ENCODE data around the gene ATP6AP1. TPM values are rescaled to one million over a fixed set of nuclear protein-coding genes. Genes with fewer than 3 reads are reported as not detected.

ATP6AP1 gene
- total and polyA plus RNA-seq, 7 experiments from 2014 or later, result 37.8 to 118 (median 56.6) TPM

- Histone ChIP-seq H3K36me3 (ENCODE audit: control insufficient read depth in 2 of 3, insufficient read depth in 3 of 3, low read length in 3 of 3) (no peaks in the 10 kb centered on the region), H3K4me3 (ENCODE audit: low read length) (no peak overlapping the region), H3K4me1 (ENCODE audit: control insufficient read depth in 2 of 2, insufficient read depth in 2 of 2, low read length in 2 of 2) (no peaks in the 10 kb centered on the region), H3K27me3 (ENCODE audit: control insufficient read depth in 2 of 2, insufficient read depth in 2 of 2, low read length in 2 of 2) (no peaks in the 10 kb centered on the region), H3K27ac (ENCODE audit: low read depth, low read length) (no peak overlapping the region), H3K9me3 (ENCODE audit: control insufficient read depth in 2 of 3, low read length in 3 of 3) (no peaks in the 10 kb centered on the region)
- no peak for ATAC-seq
- Mint-ChIP-seq H3K9me3 (no peaks in the 10 kb centered on the region), H3K4me1 (peaks cover 0 to 12% (median 4%) of the 10 kb centered on the region in 7 donors), H3K27ac (no peak overlapping the region), H3K4me3 (no peak overlapping the region), H3K27me3 (no peaks in the 10 kb centered on the region), H3K36me3 (peaks cover 0 to 7% (median 1%) of the 10 kb centered on the region in 5 donors)
- no peak for DNase-seq
- CTCF ChIA-PET, result no interaction called here
- POLR2A ChIA-PET, result interaction anchor here (0.5 to 2.1 kb wide), 3 partner anchors 9 to 45 kb away, joined by 3 to 7 read pairs (median 5); no protein-coding TSS in a partner anchor
- intact Hi-C loops (cut with micrococcal nuclease), result no loop called here
Measured at GRCh38 chrX:154420402-154420756, 8.1 kb upstream of the ATP6AP1 start.

- ChIA-PET CTCF (interaction anchor here (0.6 to 0.7 kb wide), 2 partner anchors 54 to 57 kb away, joined by 3 read pairs; no protein-coding TSS in a partner anchor), POLR2A (interaction anchor here (0.6 to 2.2 kb wide), 7 partner anchors 27 to 115 kb away, joined by 3 to 13 read pairs (median 6); partner anchors contain the start of genes RPL10 and SLC10A3)
- H3K27me3 ChIP-seq (ENCODE audit: control insufficient read depth in 2 of 2, insufficient read depth in 2 of 2, low read length in 2 of 2), result no peaks in the 10 kb centered on the region
- H3K36me3 Mint-ChIP-seq, result peaks cover 0 to 8% (median 0%) of the 10 kb centered on the region in 5 donors
- DNase-seq, result no peak
- H3K4me3 Mint-ChIP-seq, result peak overlapping the region in 4 of 10 donors; percentile 34 to 84 (median 80)
- H3K4me1 ChIP-seq (ENCODE audit: control insufficient read depth in 2 of 2, insufficient read depth in 2 of 2, low read length in 2 of 2), result peaks cover 0 to 4% of the 10 kb centered on the region in 2 donors
- peaks cover 7 to 40% (median 25%) of the 10 kb centered on the region in 7 donors for H3K4me1 Mint-ChIP-seq
- H3K36me3 ChIP-seq (ENCODE audit: control insufficient read depth in 2 of 3, insufficient read depth in 3 of 3, low read length in 3 of 3), result peaks cover 0 to under 1% (median 0%) of the 10 kb centered on the region in 3 experiments
- no peak overlapping the region for H3K4me3 ChIP-seq (ENCODE audit: low read length)
- H3K27me3 Mint-ChIP-seq, result no peaks in the 10 kb centered on the region
- no peak for ATAC-seq
- no peaks in the 10 kb centered on the region for H3K9me3 ChIP-seq (ENCODE audit: control insufficient read depth in 2 of 3, low read length in 3 of 3)
- peak overlapping the region; percentile 81 for H3K27ac ChIP-seq (ENCODE audit: low read depth, low read length)
- H3K9me3 Mint-ChIP-seq, result no peaks in the 10 kb centered on the region
- intact Hi-C loops (cut with micrococcal nuclease), result no loop called here
- H3K27ac Mint-ChIP-seq, result peak overlapping the region in 2 of 9 donors; percentile 72 to 80
Measured at GRCh38 chrX:154426916-154427770, 1.3 kb upstream of the ATP6AP1 start.

- peak overlapping the region; percentile 77 to 86 (median 82) for H3K4me3 Mint-ChIP-seq
- Histone ChIP-seq H3K27ac (ENCODE audit: low read depth, low read length) (peak overlapping the region; percentile 81), H3K4me3 (ENCODE audit: low read length) (no peak overlapping the region), H3K36me3 (ENCODE audit: control insufficient read depth in 2 of 3, insufficient read depth in 3 of 3, low read length in 3 of 3) (peaks cover 0 to 22% (median 0%) of the 10 kb centered on the region in 3 experiments), H3K4me1 (ENCODE audit: control insufficient read depth in 2 of 2, insufficient read depth in 2 of 2, low read length in 2 of 2) (peaks cover 0 to 4% of the 10 kb centered on the region in 2 donors), H3K27me3 (ENCODE audit: control insufficient read depth in 2 of 2, insufficient read depth in 2 of 2, low read length in 2 of 2) (no peaks in the 10 kb centered on the region), H3K9me3 (ENCODE audit: control insufficient read depth in 2 of 3, low read length in 3 of 3) (no peaks in the 10 kb centered on the region)
- intact Hi-C loops (cut with micrococcal nuclease), result no loop called here
- DNase-seq (no peak), ATAC-seq (no peak)
- no peaks in the 10 kb centered on the region for H3K27me3 Mint-ChIP-seq
- peak overlapping the region; percentile 27 to 91 (median 67) for H3K27ac Mint-ChIP-seq
- peaks cover 7 to 31% (median 21%) of the 10 kb centered on the region in 7 donors for H3K4me1 Mint-ChIP-seq
- H3K36me3 Mint-ChIP-seq, result peaks cover 0 to 8% (median 0%) of the 10 kb centered on the region in 5 donors
- CTCF ChIA-PET, result interaction anchor here (1.6 kb wide), 1 partner anchor 56 kb away, joined by 5 read pairs; no protein-coding TSS in a partner anchor
- POLR2A ChIA-PET, result interaction anchor here (1.0 to 3.0 kb wide), 10 partner anchors 9 to 448 kb away, joined by 3 to 15 read pairs (median 4); partner anchors contain the start of genes SLC10A3 and TAFAZZIN
- peaks cover 0 to 1% (median 0%) of the 10 kb centered on the region in 11 donors for H3K9me3 Mint-ChIP-seq
Measured at GRCh38 chrX:154429711-154430110, 1.2 kb downstream of the ATP6AP1 start.

GRCh38 chrX:154430479-154430878, 2.0 kb downstream of the ATP6AP1 start:
- Histone ChIP-seq H3K4me1 (ENCODE audit: control insufficient read depth in 2 of 2, insufficient read depth in 2 of 2, low read length in 2 of 2) (peaks cover 0 to 4% of the 10 kb centered on the region in 2 donors), H3K9me3 (ENCODE audit: control insufficient read depth in 2 of 3, low read length in 3 of 3) (no peaks in the 10 kb centered on the region), H3K36me3 (ENCODE audit: control insufficient read depth in 2 of 3, insufficient read depth in 3 of 3, low read length in 3 of 3) (peaks cover 0 to 22% (median 0%) of the 10 kb centered on the region in 3 experiments), H3K4me3 (ENCODE audit: low read length) (no peak overlapping the region), H3K27ac (ENCODE audit: low read depth, low read length) (no peak overlapping the region), H3K27me3 (ENCODE audit: control insufficient read depth in 2 of 2, insufficient read depth in 2 of 2, low read length in 2 of 2) (no peaks in the 10 kb centered on the region)
- Mint-ChIP-seq H3K36me3 (peaks cover 0 to 8% (median 0%) of the 10 kb centered on the region in 5 donors), H3K4me1 (peaks cover 7 to 31% (median 21%) of the 10 kb centered on the region in 7 donors), H3K27me3 (no peaks in the 10 kb centered on the region), H3K9me3 (peaks cover 0 to 1% (median 0%) of the 10 kb centered on the region in 11 donors), H3K4me3 (peak overlapping the region in 4 of 10 donors; percentile 12 to 80 (median 40)), H3K27ac (peak overlapping the region in 6 of 9 donors; percentile 15 to 79 (median 52))
- ATAC-seq (no peak), DNase-seq (no peak)
- intact Hi-C loops (cut with micrococcal nuclease), result no loop called here
- ChIA-PET POLR2A (interaction anchor here (3.0 kb wide), 1 partner anchor 54 kb away, joined by 8 read pairs; no protein-coding TSS in a partner anchor), CTCF (interaction anchor here (0.6 to 1.6 kb wide), 2 partner anchors 57 to 59 kb away, joined by 3 to 5 read pairs; no protein-coding TSS in a partner anchor)

- H3K27me3 ChIP-seq (ENCODE audit: control insufficient read depth in 2 of 2, insufficient read depth in 2 of 2, low read length in 2 of 2), result no peaks in the 10 kb centered on the region
- no peaks in the 10 kb centered on the region for H3K9me3 ChIP-seq (ENCODE audit: control insufficient read depth in 2 of 3, low read length in 3 of 3)
- CTCF ChIA-PET, result interaction anchor here (0.6 kb wide), 1 partner anchor 59 kb away, joined by 3 read pairs; no protein-coding TSS in a partner anchor
- no peak overlapping the region for H3K27ac ChIP-seq (ENCODE audit: low read depth, low read length)
- Mint-ChIP-seq H3K4me3 (peak overlapping the region in 2 of 10 donors; percentile 33 to 80), H3K4me1 (peaks cover 7 to 33% (median 21%) of the 10 kb centered on the region in 7 donors), H3K27ac (peak overlapping the region in 6 of 9 donors; percentile 12 to 79 (median 36)), H3K36me3 (peaks cover 0 to 8% (median 0%) of the 10 kb centered on the region in 5 donors), H3K27me3 (no peaks in the 10 kb centered on the region), H3K9me3 (peaks cover 0 to 1% (median 0%) of the 10 kb centered on the region in 11 donors)
- DNase-seq, result no peak
- ATAC-seq, result no peak
- H3K36me3 ChIP-seq (ENCODE audit: control insufficient read depth in 2 of 3, insufficient read depth in 3 of 3, low read length in 3 of 3), result peaks cover 0 to 22% (median 0%) of the 10 kb centered on the region in 3 experiments
- H3K4me1 ChIP-seq (ENCODE audit: control insufficient read depth in 2 of 2, insufficient read depth in 2 of 2, low read length in 2 of 2), result peaks cover 0 to 4% of the 10 kb centered on the region in 2 donors
- POLR2A ChIA-PET, result interaction anchor here (3.0 kb wide), 1 partner anchor 53 kb away, joined by 8 read pairs; no protein-coding TSS in a partner anchor
- no peak overlapping the region for H3K4me3 ChIP-seq (ENCODE audit: low read length)
- intact Hi-C loops (cut with micrococcal nuclease), result no loop called here
Measured at GRCh38 chrX:154430916-154431315, 2.4 kb downstream of the ATP6AP1 start.

GRCh38 chrX:154431341-154431740, 2.9 kb downstream of the ATP6AP1 start:
- H3K27me3 Mint-ChIP-seq, result no peaks in the 10 kb centered on the region
- H3K4me1 Mint-ChIP-seq, result peaks cover 7 to 36% (median 26%) of the 10 kb centered on the region in 7 donors
- Histone ChIP-seq H3K9me3 (ENCODE audit: control insufficient read depth in 2 of 3, low read length in 3 of 3) (no peaks in the 10 kb centered on the region), H3K27ac (ENCODE audit: low read depth, low read length) (no peak overlapping the region), H3K4me1 (ENCODE audit: control insufficient read depth in 2 of 2, insufficient read depth in 2 of 2, low read length in 2 of 2) (peaks cover 0 to 4% of the 10 kb centered on the region in 2 donors), H3K36me3 (ENCODE audit: control insufficient read depth in 2 of 3, insufficient read depth in 3 of 3, low read length in 3 of 3) (peaks cover 0 to 22% (median 0%) of the 10 kb centered on the region in 3 experiments), H3K27me3 (ENCODE audit: control insufficient read depth in 2 of 2, insufficient read depth in 2 of 2, low read length in 2 of 2) (no peaks in the 10 kb centered on the region), H3K4me3 (ENCODE audit: low read length) (no peak overlapping the region)
- peak overlapping the region in 1 of 9 donors; percentile 18 for H3K27ac Mint-ChIP-seq
- ChIA-PET CTCF (no interaction called here), POLR2A (interaction anchor here (1.1 to 3.0 kb wide), 2 partner anchors 53 to 54 kb away, joined by 4 to 8 read pairs; no protein-coding TSS in a partner anchor)
- DNase-seq (no peak), ATAC-seq (no peak)
- peak overlapping the region in 1 of 10 donors; percentile 9 for H3K4me3 Mint-ChIP-seq
- intact Hi-C loops (cut with micrococcal nuclease), result no loop called here
- peaks cover 0 to 8% (median 0%) of the 10 kb centered on the region in 5 donors for H3K36me3 Mint-ChIP-seq
- peaks cover 0 to 3% (median 0%) of the 10 kb centered on the region in 11 donors for H3K9me3 Mint-ChIP-seq
